Astrocyte (in vitro differentiated cells and primary cell): ENCODE measurements around the gene SV2C. TPM values are rescaled to one million over a fixed set of nuclear protein-coding genes. Genes with fewer than 3 reads are reported as not detected.

Experiments
- DNase-seq: peaks from one replicate; pipeline ENCODE4 v3.0.0-alpha.2; 2010; ENCODE audit warnings: low read depth
- FAIRE-seq: peaks from 2 replicates; lab custom pipeline; 2011; peaks lifted over from hg19 to GRCh38; lab: Jason Lieb, UNC
- H2AFZ ChIP-seq: 2 replicates; pipeline ENCODE4 v1.6.0; 2012; ENCODE audit warnings: low read depth, low read length, inconsistent platforms
- H3K27ac ChIP-seq: 2 replicates; pipeline ENCODE4 v1.5.1; 2011; ENCODE audit warnings: low read depth, low read length, inconsistent platforms
- H3K27me3 ChIP-seq: 2 replicates; pipeline ENCODE4 v1.6.0; 2011; ENCODE audit warnings: low read length, inconsistent platforms; ENCODE audit not compliant: insufficient read depth
- H3K36me3 ChIP-seq: 2 replicates; pipeline ENCODE4 v1.5.1; 2011; ENCODE audit warnings: low read length, inconsistent platforms; ENCODE audit not compliant: insufficient read depth
- H3K4me1 ChIP-seq: 2 replicates; pipeline ENCODE4 v1.5.1; 2011; ENCODE audit warnings: low read length, inconsistent platforms; ENCODE audit not compliant: insufficient read depth
- H3K4me2 ChIP-seq: 2 replicates; pipeline ENCODE4 v1.6.0; 2012; ENCODE audit warnings: low read length, inconsistent platforms
- H3K4me3 ChIP-seq: 2 replicates; pipeline ENCODE4 v1.5.1; 2011; ENCODE audit warnings: low read depth, mild to moderate bottlenecking, low read length, inconsistent platforms; ENCODE audit not compliant: insufficient read depth
- H3K79me2 ChIP-seq: 2 replicates; pipeline ENCODE4 v1.6.0; 2012; ENCODE audit warnings: mild to moderate bottlenecking, low read length, inconsistent platforms; ENCODE audit not compliant: insufficient read depth
- H3K9ac ChIP-seq: 2 replicates; pipeline ENCODE4 v1.6.0; 2012; ENCODE audit warnings: mild to moderate bottlenecking, low read length, inconsistent platforms
- H3K9me3 ChIP-seq: 2 replicates; pipeline ENCODE4 v1.5.1; 2012; ENCODE audit warnings: low read depth, mild to moderate bottlenecking, low read length, inconsistent platforms; ENCODE audit not compliant: insufficient read depth
- H4K20me1 ChIP-seq: 2 replicates; pipeline ENCODE4 v1.6.0; 2012; ENCODE audit warnings: low read length, inconsistent platforms; ENCODE audit not compliant: insufficient read depth
- H3K27ac Mint-ChIP-seq: one replicate; pipeline ENCODE4 v1.8.0; 2021; ENCODE audit warnings: mild to moderate bottlenecking, mixed read lengths; ENCODE audit not compliant: unreplicated experiment
- H3K27me3 Mint-ChIP-seq: one replicate; pipeline ENCODE4 v1.8.0; 2021; ENCODE audit warnings: low read depth, mixed read lengths; ENCODE audit not compliant: unreplicated experiment
- H3K36me3 Mint-ChIP-seq: one replicate; pipeline ENCODE4 v1.8.0; 2021; ENCODE audit warnings: low read depth, mixed read lengths; ENCODE audit not compliant: unreplicated experiment
- H3K4me1 Mint-ChIP-seq: one replicate; pipeline ENCODE4 v1.8.0; 2021; ENCODE audit warnings: low read depth, mixed read lengths; ENCODE audit not compliant: unreplicated experiment
- H3K4me3 Mint-ChIP-seq: one replicate; pipeline ENCODE4 v1.8.0; 2021; ENCODE audit warnings: mild to moderate bottlenecking, moderate library complexity, mixed read lengths; ENCODE audit not compliant: unreplicated experiment
- H3K9me3 Mint-ChIP-seq: one replicate; pipeline ENCODE4 v1.8.0; 2021; ENCODE audit warnings: mild to moderate bottlenecking, mixed read lengths; ENCODE audit not compliant: unreplicated experiment
- EZH2 ChIP-seq: IDR thresholded peaks from 2 replicates; pipeline ENCODE4 v1.6.1; 2012; ENCODE audit warnings: mild to moderate bottlenecking, low read length, inconsistent platforms; ENCODE audit not compliant: insufficient read depth
- total RNA-seq: library from RNA; stranded (reverse); gene quantifications from 2 replicates; pipeline ENCODE4 v1.2.1, GENCODE V29; 2021
- TF ChIP-seq, protein P1 (sequence below): IDR thresholded peaks from 2 replicates; pipeline ENCODE4 v1.5.1; 2011; ENCODE audit warnings: low read depth, mild to moderate bottlenecking, inconsistent platforms, low read length, moderate library complexity; ENCODE audit not compliant: insufficient read depth

SV2C gene
- total RNA-seq, 1 donor from 2014 or later = 0.05 TPM

DNA sequence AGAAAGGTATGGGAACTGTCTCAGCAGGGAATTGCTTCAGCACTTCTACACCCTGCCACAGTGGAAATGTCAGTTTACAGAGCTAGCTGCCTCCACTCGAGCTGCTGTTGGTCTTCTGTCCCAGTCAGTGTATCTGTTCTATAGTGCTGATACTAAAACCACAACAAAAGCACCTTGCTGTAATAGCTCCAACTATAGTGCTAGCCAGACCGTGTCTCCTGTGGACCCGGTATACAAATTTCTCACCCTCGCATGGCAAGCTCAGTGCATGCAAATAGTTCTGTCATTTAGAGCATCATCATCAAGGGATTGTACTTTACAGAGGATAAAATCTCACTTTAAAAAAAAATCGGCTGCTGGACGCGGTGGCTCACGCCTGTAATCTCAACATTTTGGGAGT, 268.4 kb downstream of the SV2C start:
- Histone ChIP-seq H4K20me1 (no peaks in the 10 kb centered on the region), H3K27ac (no peak overlapping the region), H2AFZ (no peak overlapping the region), H3K27me3 (peaks cover 3% of the 10 kb centered on the region), H3K4me1 (no peaks in the 10 kb centered on the region), H3K79me2 (no peaks in the 10 kb centered on the region), H3K4me3 (no peak overlapping the region), H3K4me2 (no peak overlapping the region), H3K9ac (no peak overlapping the region), H3K36me3 (no peaks in the 10 kb centered on the region), H3K9me3 (no peaks in the 10 kb centered on the region)
- no peaks in the 10 kb centered on the region for H3K36me3 Mint-ChIP-seq
- no peak overlapping the region for H3K27ac Mint-ChIP-seq
- DNase-seq (no peak), FAIRE-seq (no peak)
- H3K9me3 Mint-ChIP-seq = peaks cover 2% of the 10 kb centered on the region
- no peaks in the 10 kb centered on the region for H3K27me3 Mint-ChIP-seq
- H3K4me1 Mint-ChIP-seq = no peaks in the 10 kb centered on the region
- TF ChIP-seq, protein P1, sequence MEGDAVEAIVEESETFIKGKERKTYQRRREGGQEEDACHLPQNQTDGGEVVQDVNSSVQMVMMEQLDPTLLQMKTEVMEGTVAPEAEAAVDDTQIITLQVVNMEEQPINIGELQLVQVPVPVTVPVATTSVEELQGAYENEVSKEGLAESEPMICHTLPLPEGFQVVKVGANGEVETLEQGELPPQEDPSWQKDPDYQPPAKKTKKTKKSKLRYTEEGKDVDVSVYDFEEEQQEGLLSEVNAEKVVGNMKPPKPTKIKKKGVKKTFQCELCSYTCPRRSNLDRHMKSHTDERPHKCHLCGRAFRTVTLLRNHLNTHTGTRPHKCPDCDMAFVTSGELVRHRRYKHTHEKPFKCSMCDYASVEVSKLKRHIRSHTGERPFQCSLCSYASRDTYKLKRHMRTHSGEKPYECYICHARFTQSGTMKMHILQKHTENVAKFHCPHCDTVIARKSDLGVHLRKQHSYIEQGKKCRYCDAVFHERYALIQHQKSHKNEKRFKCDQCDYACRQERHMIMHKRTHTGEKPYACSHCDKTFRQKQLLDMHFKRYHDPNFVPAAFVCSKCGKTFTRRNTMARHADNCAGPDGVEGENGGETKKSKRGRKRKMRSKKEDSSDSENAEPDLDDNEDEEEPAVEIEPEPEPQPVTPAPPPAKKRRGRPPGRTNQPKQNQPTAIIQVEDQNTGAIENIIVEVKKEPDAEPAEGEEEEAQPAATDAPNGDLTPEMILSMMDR = no peak
- no peak for TF ChIP-seq EZH2
- no peak overlapping the region for H3K4me3 Mint-ChIP-seq

DNA sequence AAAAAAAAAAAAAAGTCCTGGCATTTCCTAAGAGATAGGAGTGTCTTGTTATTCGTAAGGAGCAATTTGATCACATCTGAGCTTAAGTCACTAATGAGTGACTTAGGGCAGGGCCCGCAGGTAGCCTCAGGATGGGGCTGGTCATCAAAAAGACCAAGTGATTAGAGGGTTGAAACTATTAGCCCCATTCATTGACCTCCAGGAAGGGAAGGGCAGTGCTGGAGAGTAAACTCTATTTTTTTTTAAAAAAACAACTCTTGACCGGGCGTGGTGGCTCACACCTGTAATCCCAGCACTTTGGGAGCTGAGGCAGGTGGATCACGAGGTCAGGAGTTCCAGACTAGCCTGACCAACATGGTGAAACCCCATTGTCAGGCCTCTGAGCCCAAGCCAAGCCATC, 273.7 kb downstream of the SV2C start:
- H3K9me3 ChIP-seq = no peaks in the 10 kb centered on the region

More for the DNA sequence above, 273.7 kb downstream of the SV2C start:
- Mint-ChIP-seq H3K36me3 (no peaks in the 10 kb centered on the region), H3K27ac (no peak overlapping the region), H3K9me3 (peaks cover 2% of the 10 kb centered on the region), H3K4me3 (no peak overlapping the region), H3K27me3 (peaks cover 9% of the 10 kb centered on the region), H3K4me1 (no peaks in the 10 kb centered on the region)
- no peak overlapping the region for H3K9ac ChIP-seq
- no peak overlapping the region for H3K4me3 ChIP-seq
- H3K4me1 ChIP-seq = no peaks in the 10 kb centered on the region
- H3K79me2 ChIP-seq = no peaks in the 10 kb centered on the region
- no peak overlapping the region for H3K4me2 ChIP-seq
- no peaks in the 10 kb centered on the region for H4K20me1 ChIP-seq
- TF ChIP-seq EZH2 = no peak
- TF ChIP-seq, protein P1 = no peak
- H3K27ac ChIP-seq = no peak overlapping the region
- DNase-seq (no peak), FAIRE-seq (no peak)
- no peak overlapping the region for H2AFZ ChIP-seq
- H3K36me3 ChIP-seq = no peaks in the 10 kb centered on the region
- H3K27me3 ChIP-seq = no peaks in the 10 kb centered on the region
